Fibroblast of lung (primary cell): ENCODE measurements around the gene EMC6. TPM values are rescaled to one million over a fixed set of nuclear protein-coding genes. Genes with fewer than 3 reads are reported as not detected.

Source experiments
- DNase-seq, 2 donors: peaks; one replicate each; pipeline versions ENCODE4 v3.0.0 to v3.0.0-alpha.2; 2010; ENCODE audit warnings: low read depth in 2 of 2
- H2AFZ ChIP-seq: 2 replicates; pipeline ENCODE4 v1.5.1; 2012; ENCODE audit warnings: low read length, control low read depth, inconsistent platforms
- H3K27ac ChIP-seq: 2 replicates; pipeline ENCODE4 v1.5.1; 2011; ENCODE audit warnings: low read length, control low read depth; ENCODE audit not compliant: insufficient read depth
- H3K27me3 ChIP-seq: 2 replicates; pipeline ENCODE4 v1.5.1; 2011; ENCODE audit warnings: mild to moderate bottlenecking, low read length; ENCODE audit not compliant: control insufficient read depth, insufficient read depth
- H3K36me3 ChIP-seq: 2 replicates; pipeline ENCODE4 v1.5.1; 2011; ENCODE audit warnings: low read length; ENCODE audit not compliant: control insufficient read depth, insufficient read depth
- H3K4me1 ChIP-seq: 2 replicates; pipeline ENCODE4 v1.5.1; 2011; ENCODE audit warnings: low read length; ENCODE audit not compliant: control insufficient read depth, insufficient read depth; ENCODE audit errors: extremely low read depth
- H3K4me2 ChIP-seq: 2 replicates; pipeline ENCODE4 v1.5.1; 2011; ENCODE audit warnings: low read length, control low read depth; ENCODE audit not compliant: insufficient read depth; ENCODE audit errors: extremely low read depth
- H3K4me3 ChIP-seq, 4 experiments: fragments of 200-600 bp in 1 of 4; sonication (generic) in 1 of 4; replicated peaks in 1 of 4; 2 replicates each; pipeline ENCODE4 v1.5.1; 2011 to 2016; ENCODE audit warnings: low read length in 4 of 4, low read depth in 3 of 4, mild to moderate bottlenecking in 3 of 4, control low read depth in 2 of 4, inconsistent platforms in 1 of 4, mixed read lengths in 1 of 4; ENCODE audit not compliant: insufficient read depth in 1 of 4; ENCODE audit errors: control extremely low read depth in 1 of 4
- H3K79me2 ChIP-seq: 2 replicates; pipeline ENCODE4 v1.5.1; 2012; ENCODE audit warnings: mild to moderate bottlenecking, low read length, inconsistent platforms; ENCODE audit not compliant: control insufficient read depth, insufficient read depth
- H3K9ac ChIP-seq: 2 replicates; pipeline ENCODE4 v1.5.1; 2011; ENCODE audit warnings: mild to moderate bottlenecking, low read length, control low read depth; ENCODE audit not compliant: insufficient read depth
- H3K9me3 ChIP-seq: 2 replicates; pipeline ENCODE4 v1.5.1; 2012; ENCODE audit warnings: low read depth, low read length; ENCODE audit not compliant: control insufficient read depth, insufficient read depth
- H4K20me1 ChIP-seq: 2 replicates; pipeline ENCODE4 v1.5.1; 2011; ENCODE audit warnings: low read length; ENCODE audit not compliant: control insufficient read depth, insufficient read depth; ENCODE audit errors: extremely low read depth
- CTCF ChIP-seq, 2 donors: IDR thresholded peaks in 1 of 2; conservative IDR thresholded peaks in 1 of 2; 1 replicate in 1 of 2; 2 replicates in 1 of 2; pipeline ENCODE4 v1.5.1; 2011 to 2012; ENCODE audit warnings: low read length in 2 of 2, control low read depth in 1 of 2, inconsistent platforms in 1 of 2, low read depth in 1 of 2, mild to moderate bottlenecking in 1 of 2
- EZH2 ChIP-seq: IDR thresholded peaks from 2 replicates; pipeline ENCODE4 v1.5.1; 2012; ENCODE audit warnings: low read length, control low read depth, mild to moderate bottlenecking; ENCODE audit errors: missing control alignments
- polyA plus RNA-seq, 2 donors: library from polyadenylated mRNA; depleted of rRNA in 1 of 2; stranded (reverse) in 1 of 2; unstranded in 1 of 2; fragments of >200 nt; gene quantifications; 2 replicates each; pipeline ENCODE4 v1.2.1, GENCODE V29; 2011 to 2012; ENCODE audit warnings: missing spikeins in 1 of 2
- total RNA-seq: library from RNA; depleted of rRNA; stranded (reverse); fragments of >200 nt; gene quantifications from 2 replicates; pipeline ENCODE4 v1.2.1, GENCODE V29; 2014

Gene EMC6
- total and polyA plus RNA-seq, 2 donors (not counting 1 experiment from before 2014, with no cell fraction given) = 15.4 to 20.6 TPM

GRCh38 chr17:3712811-3713463, 44.3 kb downstream of the EMC6 start:
- peak in 1 of 2 donors; percentile 43 for DNase-seq
- H2AFZ ChIP-seq = no peak overlapping the region

GRCh38 chr17:3715296-3715695, 46.7 kb downstream of the EMC6 start:
- H4K20me1 ChIP-seq = no peaks in the 10 kb centered on the region

More at GRCh38 chr17:3712811-3713463, 44.3 kb downstream of the EMC6 start:
- H3K27me3 ChIP-seq = no peaks in the 10 kb centered on the region
- H3K9me3 ChIP-seq = no peaks in the 10 kb centered on the region
- TF ChIP-seq CTCF (conservative IDR thresholded peaks at IDR 0.05 in 1 of 2, IDR thresholded peaks at IDR 0.05 in 1 of 2; ENCODE audit: low read depth in 1 of 2, low read length in 2 of 2) (no peak), EZH2 (no peak)
- H3K27ac ChIP-seq = no peak overlapping the region
- H3K36me3 ChIP-seq = peaks cover 3% of the 10 kb centered on the region
- no peak overlapping the region for H3K4me2 ChIP-seq
- no peak overlapping the region for H3K4me3 ChIP-seq
- no peaks in the 10 kb centered on the region for H3K79me2 ChIP-seq
- H3K4me1 ChIP-seq = no peaks in the 10 kb centered on the region
- H3K9ac ChIP-seq = no peak overlapping the region
- no peaks in the 10 kb centered on the region for H4K20me1 ChIP-seq

GRCh38 chr17:3718201-3718600, 49.6 kb downstream of the EMC6 start:
- Histone ChIP-seq H2AFZ (no peak overlapping the region), H3K27ac (no peak overlapping the region), H3K4me1 (peaks cover 12% of the 10 kb centered on the region), H3K9ac (no peak overlapping the region), H4K20me1 (no peaks in the 10 kb centered on the region), H3K27me3 (no peaks in the 10 kb centered on the region), H3K9me3 (no peaks in the 10 kb centered on the region), H3K36me3 (peaks cover 6% of the 10 kb centered on the region), H3K4me3 (no peak overlapping the region), H3K4me2 (no peak overlapping the region), H3K79me2 (peaks cover 9% of the 10 kb centered on the region)
- no peak for DNase-seq
- TF ChIP-seq EZH2 (no peak), CTCF (conservative IDR thresholded peaks at IDR 0.05 in 1 of 2, IDR thresholded peaks at IDR 0.05 in 1 of 2; ENCODE audit: low read depth in 1 of 2, low read length in 2 of 2) (no peak)

More at GRCh38 chr17:3715296-3715695, 46.7 kb downstream of the EMC6 start:
- no peak for TF ChIP-seq CTCF (conservative IDR thresholded peaks at IDR 0.05 in 1 of 2, IDR thresholded peaks at IDR 0.05 in 1 of 2; ENCODE audit: low read depth in 1 of 2, low read length in 2 of 2)
- no peak for TF ChIP-seq EZH2
- DNase-seq = no peak
- Histone ChIP-seq H3K27me3 (no peaks in the 10 kb centered on the region), H3K9me3 (no peaks in the 10 kb centered on the region), H3K27ac (no peak overlapping the region), H3K36me3 (peaks cover 6% of the 10 kb centered on the region), H3K4me1 (peaks cover 8% of the 10 kb centered on the region), H2AFZ (no peak overlapping the region), H3K79me2 (peaks cover 1% of the 10 kb centered on the region), H3K4me2 (no peak overlapping the region), H3K4me3 (no peak overlapping the region), H3K9ac (no peak overlapping the region)
